Pancreas (tissue), 10 donors: ENCODE data around the gene KRTAP4-16. TPM values are rescaled to one million over a fixed set of nuclear protein-coding genes. Genes with fewer than 3 reads are reported as not detected.
"Not testable (repeated sequence)": the region's sequence is repeated elsewhere in the genome, so short reads cannot be mapped to it uniquely, and the experiment has no call there.

ENCODE experiments used
- ATAC-seq, 4 donors: fragments of 200-7000 bp; cut with Tn5 transposase; one replicate each; pipeline versions ENCODE4 v1.8.0 to v1.9.1; 2020; ENCODE audit warnings: mild to moderate bottlenecking in 4 of 4, moderate library complexity in 4 of 4
- DNase-seq, 6 donors: peaks; one replicate each; pipeline ENCODE4 v3.0.0-alpha.2; 2020
- FAIRE-seq: peaks from 2 replicates; lab custom pipeline; 2012; peaks lifted over from hg19 to GRCh38; lab: Jason Lieb, UNC
- H3K27ac ChIP-seq, 4 donors: fragments of 200-600 bp; sonication (generic); 1 replicate in 3 of 4; 2 replicates in 1 of 4; pipeline versions ENCODE4 v1.5.0 to v1.8.0; 2020
- H3K27me3 ChIP-seq, 4 donors: fragments of 200-600 bp; one replicate each; pipeline ENCODE4 v1.8.0; 2021
- H3K36me3 ChIP-seq, 3 donors: fragments of 200-600 bp; sonication (generic) in 1 of 3; one replicate each; pipeline versions ENCODE4 v1.5.0 to v1.8.0; 2020 to 2021
- H3K4me1 ChIP-seq, 3 donors: fragments of 200-600 bp; one replicate each; pipeline ENCODE4 v1.8.0; 2021
- H3K4me3 ChIP-seq, 4 donors: fragments of 200-600 bp; sonication (generic) in 2 of 4; one replicate each; pipeline versions ENCODE4 v1.5.0 to v1.8.0; 2020 to 2021
- H3K9me3 ChIP-seq, 4 donors: fragments of 200-600 bp; one replicate each; pipeline ENCODE4 v1.8.0; 2021
- WGBS, 2 donors: extraction: QIAGEN DNeasy Blood & Tissue Kit; methylation state at CpG; one replicate each; pipeline ENCODE4 v1.1.7; 2013; 5-methylcytosine and 5-hydroxymethylcytosine counted together
- intact Hi-C, 3 donors: fragments of 100-400 bp; cut with DNase I; formaldehyde crosslinking; loops; one replicate each; pipeline versions ENCODE4 v1.11.1 to v1.14.2; 2022
- polyA plus RNA-seq, 2 donors: library from polyadenylated mRNA; stranded (reverse); fragments of 200-250 nt; gene quantifications; one replicate each; pipeline ENCODE4 v1.2.3, GENCODE V29; 2013
- total RNA-seq, 6 donors: library from RNA; stranded (reverse); fragmentation: NEBNext Ultra II Directional in 4 of 6; extraction: Animal tissue kit (Norgen Biotek cat#: 25700) in 4 of 6; gene quantifications; one replicate each; pipeline versions ENCODE4 v1.2.1 to v1.2.4, GENCODE V29; 2021 to 2023
- TF ChIP-seq, protein P1 (sequence below), 4 donors: fragments of 200-600 bp; sonication (generic) in 3 of 4; IDR thresholded peaks; one replicate each; pipeline versions ENCODE4 v1.5.0 to v1.8.0; 2021; ENCODE audit warnings: antibody characterized with exemption in 4 of 4
- donor health status: healthy with polysubstance abuse.
- donor health status: DM: no; HTN: no; CAD: no; lungs with moderate emphysema.
- donor health status: DM: no; HTN: no; CAD: no.
- donor health status: control.
- donor health status: control.
- donor health status: Bipolar disorder and iron deficiency.
- donor health status: DM: yes; HTN: yes; CAD: no.
- donor health status: DM: no; HTN: no; CAD: no.
- donor health status: DM: no; HTN: no; CAD: no.
- donor health status: DM: yes; HTN: yes; CAD: no.

KRTAP4-16 gene
- total and polyA plus RNA-seq, 8 donors = not detected

DNA sequence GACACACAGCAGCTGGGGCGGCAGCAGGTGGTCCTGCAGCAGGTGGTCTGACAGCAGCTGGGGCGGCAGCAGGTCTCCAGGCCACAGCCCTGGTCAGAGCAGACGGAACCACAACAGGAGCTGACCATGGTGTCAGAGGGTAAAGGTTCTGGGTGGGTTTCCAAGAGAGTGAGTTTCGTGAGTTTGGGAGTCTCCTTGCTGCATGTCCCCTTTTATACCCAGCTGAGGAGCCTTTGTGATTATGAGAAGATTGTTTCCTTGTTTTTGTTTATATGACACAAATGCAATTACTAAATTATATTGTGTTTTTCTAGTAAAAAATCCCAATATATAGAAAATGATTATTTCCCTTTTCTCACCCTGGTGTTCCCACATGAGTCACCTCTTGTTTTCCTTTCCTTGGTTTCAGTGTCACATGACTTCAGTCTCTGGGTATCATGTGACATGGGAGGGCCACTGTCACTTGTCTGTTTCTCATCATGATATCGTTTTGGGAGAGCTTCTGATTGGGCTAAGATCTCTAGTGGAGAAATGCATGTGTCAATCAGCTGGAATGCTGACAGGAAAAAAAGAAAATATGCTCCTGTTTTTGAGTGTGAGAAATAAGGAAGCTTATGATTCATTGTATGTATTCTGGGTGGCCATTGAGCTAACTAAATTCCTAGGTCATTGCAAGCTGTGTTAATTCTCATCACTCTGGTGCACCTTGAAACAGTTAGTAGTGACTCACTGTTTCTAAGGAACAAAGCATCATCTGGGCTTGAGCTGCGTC, 38.5 kb upstream of the KRTAP4-16 start, which contains the start of gene KRTAP4-6:
Gene KRTAP4-6 (minus strand): TSS at position 185 of the 772 bp plus-strand sequence. CDS start 57 bp downstream, at position 128.
- no peaks in the 10 kb centered on the region for H3K4me1 ChIP-seq
- WGBS, 2 donors = 64 to 79% methylated on average over 6 of the region's 6 CpGs
- no peak within 1 kb of the TSS for H3K4me3 ChIP-seq
- H3K9me3 ChIP-seq = no peaks in the 10 kb centered on the region
- intact Hi-C loops = no loop called here
- FAIRE-seq (no peak), DNase-seq (no peak), ATAC-seq (no peak)
- TF ChIP-seq, protein P1, sequence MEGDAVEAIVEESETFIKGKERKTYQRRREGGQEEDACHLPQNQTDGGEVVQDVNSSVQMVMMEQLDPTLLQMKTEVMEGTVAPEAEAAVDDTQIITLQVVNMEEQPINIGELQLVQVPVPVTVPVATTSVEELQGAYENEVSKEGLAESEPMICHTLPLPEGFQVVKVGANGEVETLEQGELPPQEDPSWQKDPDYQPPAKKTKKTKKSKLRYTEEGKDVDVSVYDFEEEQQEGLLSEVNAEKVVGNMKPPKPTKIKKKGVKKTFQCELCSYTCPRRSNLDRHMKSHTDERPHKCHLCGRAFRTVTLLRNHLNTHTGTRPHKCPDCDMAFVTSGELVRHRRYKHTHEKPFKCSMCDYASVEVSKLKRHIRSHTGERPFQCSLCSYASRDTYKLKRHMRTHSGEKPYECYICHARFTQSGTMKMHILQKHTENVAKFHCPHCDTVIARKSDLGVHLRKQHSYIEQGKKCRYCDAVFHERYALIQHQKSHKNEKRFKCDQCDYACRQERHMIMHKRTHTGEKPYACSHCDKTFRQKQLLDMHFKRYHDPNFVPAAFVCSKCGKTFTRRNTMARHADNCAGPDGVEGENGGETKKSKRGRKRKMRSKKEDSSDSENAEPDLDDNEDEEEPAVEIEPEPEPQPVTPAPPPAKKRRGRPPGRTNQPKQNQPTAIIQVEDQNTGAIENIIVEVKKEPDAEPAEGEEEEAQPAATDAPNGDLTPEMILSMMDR (IDR thresholded peaks at IDR 0.05) = no peak
- no peaks in the 10 kb centered on the region for H3K36me3 ChIP-seq
- no peaks in the 10 kb centered on the region for H3K27me3 ChIP-seq
- H3K27ac ChIP-seq = no peak within 1 kb of the TSS

GRCh38 chr17:41139865-41140264, 37.9 kb upstream of the KRTAP4-16 start:
- H3K36me3 ChIP-seq, intact Hi-C loops, FAIRE-seq, H3K4me1 ChIP-seq, H3K4me3 ChIP-seq, H3K9me3 ChIP-seq, H3K27me3 ChIP-seq, H3K27ac ChIP-seq, ATAC-seq: not testable (repeated sequence)
- DNase-seq = peak in 1 of 6 donors; percentile 64
- WGBS, 2 donors = 69 to 73% methylated on average over 12 of the region's 12 CpGs

- Histone ChIP-seq H3K27me3 (peaks cover 0 to 3% (median 0%) of the 10 kb centered on the region in 4 donors), H3K4me1 (no peaks in the 10 kb centered on the region), H3K4me3 (no peak overlapping the region), H3K36me3 (no peaks in the 10 kb centered on the region), H3K9me3 (no peaks in the 10 kb centered on the region), H3K27ac (no peak overlapping the region)
- 51 to 56% methylated on average over 2 of the region's 2 CpGs for WGBS, 2 donors
- intact Hi-C loops = no loop called here
- TF ChIP-seq, protein P1 (IDR thresholded peaks at IDR 0.05) = no peak
- DNase-seq = no peak
- no peak for ATAC-seq
- no peak for FAIRE-seq
These were observed 32.1 kb upstream of the KRTAP4-16 start for GRCh38 chr17:41133880-41134735.

- TF ChIP-seq, protein P1 (IDR thresholded peaks at IDR 0.05) = no peak
- WGBS, 2 donors = 72 to 87% methylated on average over 3 of the region's 3 CpGs
- DNase-seq (no peak), FAIRE-seq (no peak), ATAC-seq (no peak)
- Histone ChIP-seq H3K4me3 (no peak overlapping the region), H3K4me1 (no peaks in the 10 kb centered on the region), H3K27ac (no peak overlapping the region), H3K9me3 (no peaks in the 10 kb centered on the region), H3K27me3 (peaks cover 0 to 3% (median 0%) of the 10 kb centered on the region in 4 donors), H3K36me3 (no peaks in the 10 kb centered on the region)
- intact Hi-C loops = no loop called here
These were observed 30.0 kb upstream of the KRTAP4-16 start for GRCh38 chr17:41131979-41132378.

GRCh38 chr17:41127371-41127770, 25.4 kb upstream of the KRTAP4-16 start:
- DNase-seq = no peak

More at GRCh38 chr17:41127371-41127770, 25.4 kb upstream of the KRTAP4-16 start:
- ATAC-seq (no peak), FAIRE-seq (no peak)
- Histone ChIP-seq H3K27ac (no peak overlapping the region), H3K4me1 (no peaks in the 10 kb centered on the region), H3K9me3 (no peaks in the 10 kb centered on the region), H3K36me3 (no peaks in the 10 kb centered on the region), H3K4me3 (no peak overlapping the region), H3K27me3 (peaks cover 0 to 7% (median 2%) of the 10 kb centered on the region in 4 donors)
- TF ChIP-seq, protein P1 (IDR thresholded peaks at IDR 0.05) = no peak
- 7 to 14% methylated on average over 1 of the region's 1 CpG for WGBS, 2 donors
- intact Hi-C loops = no loop called here
